Peyer's patch (tissue), 4 donors: ENCODE results near the gene CNGA2. TPM values are rescaled to one million over a fixed set of nuclear protein-coding genes. Genes with fewer than 3 reads are reported as not detected.

Experiments used
- DNase-seq, 3 donors: peaks; one replicate each; pipeline ENCODE4 v3.0.0-alpha.2; 2017 to 2019
- H3K27ac ChIP-seq, 4 donors: fragments of 200-600 bp; sonication (generic); one replicate each; pipeline ENCODE4 v1.5.1; 2016 to 2019
- H3K27me3 ChIP-seq, 2 donors: fragments of 200-600 bp; sonication (generic); one replicate each; pipeline ENCODE4 v1.5.1; 2019
- H3K36me3 ChIP-seq, 3 donors: fragments of 200-600 bp; sonication (generic); one replicate each; pipeline ENCODE4 v1.5.1; 2016 to 2019
- H3K4me1 ChIP-seq, 4 donors: fragments of 200-600 bp; sonication (generic); one replicate each; pipeline ENCODE4 v1.5.1; 2016 to 2019
- H3K4me3 ChIP-seq, 4 donors: fragments of 200-600 bp; sonication (generic); 1 replicate in 3 of 4; 2 replicates in 1 of 4; pipeline ENCODE4 v1.5.1; 2016 to 2019; ENCODE audit warnings: mild to moderate bottlenecking in 1 of 4
- H3K9me3 ChIP-seq, 4 donors: fragments of 200-600 bp; sonication (generic); one replicate each; pipeline ENCODE4 v1.5.1; 2016 to 2019; ENCODE audit warnings: mild to moderate bottlenecking in 1 of 4
- CTCF ChIP-seq, 6 experiments: fragments of 450-650 bp in 4 of 6; fragments of 200-600 bp in 2 of 6; sonication (generic) in 1 of 6; IDR thresholded peaks; one replicate each; pipeline ENCODE4 v1.5.1; 2017 to 2019; ENCODE audit warnings: antibody characterized with exemption in 6 of 6, mild to moderate bottlenecking in 3 of 6, moderate library complexity in 1 of 6
- POLR2A ChIP-seq, 2 donors: fragments of 450-650 bp; IDR thresholded peaks; one replicate each; pipeline ENCODE4 v1.5.1; 2017; ENCODE audit warnings: antibody characterized with exemption in 2 of 2, mild to moderate bottlenecking in 2 of 2, moderate library complexity in 2 of 2
- total RNA-seq, 4 donors: library from RNA; depleted of rRNA; stranded (reverse); fragments of >200 nt; gene quantifications; one replicate each; pipeline ENCODE4 v1.1.0, GENCODE V29; 2016

CNGA2 gene
- total RNA-seq, 4 donors from 2014 or later: not detected

GRCh38 chrX:151790481-151791160, 56.1 kb downstream of the CNGA2 start:
- no peaks in the 10 kb centered on the region for H3K9me3 ChIP-seq
- no peak overlapping the region for H3K27ac ChIP-seq
- no peak for DNase-seq
- no peaks in the 10 kb centered on the region for H3K4me1 ChIP-seq
- no peaks in the 10 kb centered on the region for H3K36me3 ChIP-seq
- TF ChIP-seq POLR2A (IDR thresholded peaks at IDR 0.05): no peak
- TF ChIP-seq CTCF (IDR thresholded peaks at IDR 0.05): no peak
- no peak overlapping the region for H3K4me3 ChIP-seq
- H3K27me3 ChIP-seq: no peaks in the 10 kb centered on the region

DNA sequence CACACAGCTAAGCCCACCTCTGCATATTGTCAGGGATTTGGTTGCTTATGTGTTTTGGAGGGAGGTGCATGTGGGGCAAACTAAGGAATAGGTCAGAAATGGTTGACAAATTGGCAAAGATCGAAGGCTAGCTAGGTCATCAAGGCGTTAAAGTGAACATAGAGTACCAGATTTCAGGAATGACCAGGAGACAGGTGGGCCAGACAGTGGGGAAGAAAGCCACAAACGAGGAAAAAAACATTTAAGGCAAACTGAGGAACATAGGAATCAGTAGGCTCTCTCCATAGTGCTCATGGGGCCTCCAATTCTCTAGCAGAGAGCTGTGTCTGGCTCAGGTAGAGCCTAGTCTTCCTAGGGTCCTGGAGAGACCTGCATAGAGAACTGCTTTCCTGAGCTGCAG, 57.4 kb downstream of the CNGA2 start:
- Histone ChIP-seq H3K27me3 (no peaks in the 10 kb centered on the region), H3K27ac (no peak overlapping the region), H3K4me3 (no peak overlapping the region), H3K9me3 (no peaks in the 10 kb centered on the region), H3K4me1 (no peaks in the 10 kb centered on the region), H3K36me3 (no peaks in the 10 kb centered on the region)
- DNase-seq: no peak
- TF ChIP-seq POLR2A (IDR thresholded peaks at IDR 0.05) (no peak), CTCF (IDR thresholded peaks at IDR 0.05) (no peak)

DNA sequence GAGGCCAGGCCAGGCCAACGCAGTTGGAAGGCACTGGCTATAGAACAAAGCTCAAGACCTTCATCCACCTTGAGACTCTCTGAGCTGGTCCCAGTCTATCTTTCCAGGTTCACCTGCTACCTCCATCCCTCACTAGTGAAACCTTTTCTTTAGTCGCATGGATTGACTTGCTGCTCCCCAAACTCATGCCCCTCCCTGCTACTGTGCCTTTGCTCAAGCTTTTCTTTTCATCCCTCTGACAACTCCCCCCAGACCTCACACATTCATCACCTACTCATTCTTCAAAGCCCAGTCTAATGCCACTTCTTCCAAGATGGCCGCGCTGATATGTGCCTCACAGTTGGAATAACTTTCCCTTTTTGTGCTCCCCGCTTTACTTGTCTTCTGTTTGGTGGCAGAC, 58.0 kb downstream of the CNGA2 start:
- DNase-seq: no peak
- Histone ChIP-seq H3K9me3 (no peaks in the 10 kb centered on the region), H3K4me1 (no peaks in the 10 kb centered on the region), H3K27me3 (no peaks in the 10 kb centered on the region), H3K36me3 (no peaks in the 10 kb centered on the region), H3K4me3 (no peak overlapping the region), H3K27ac (no peak overlapping the region)
- TF ChIP-seq CTCF (IDR thresholded peaks at IDR 0.05): no peak
- TF ChIP-seq POLR2A (IDR thresholded peaks at IDR 0.05): no peak

DNA sequence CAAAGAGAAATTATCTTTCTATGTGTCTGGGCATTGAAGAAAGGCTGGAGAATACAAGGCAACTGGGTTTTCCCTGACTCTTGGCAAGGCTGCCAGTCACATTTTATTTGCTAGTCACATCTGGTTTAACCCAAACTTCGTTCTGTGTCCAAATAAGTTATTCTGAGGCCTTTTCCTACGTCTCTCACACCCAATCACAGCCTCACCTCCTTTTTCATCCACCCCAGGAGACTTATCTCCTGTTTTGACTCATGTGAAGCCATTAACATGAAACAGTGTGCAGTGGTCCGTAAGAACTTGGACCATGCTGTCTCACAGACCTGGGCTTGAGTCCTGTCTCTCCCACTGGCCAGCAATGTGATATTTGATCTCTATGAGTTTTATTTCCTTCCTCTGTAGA, 59.3 kb downstream of the CNGA2 start:
- Histone ChIP-seq H3K27me3 (no peaks in the 10 kb centered on the region), H3K9me3 (no peaks in the 10 kb centered on the region), H3K36me3 (no peaks in the 10 kb centered on the region), H3K4me3 (no peak overlapping the region), H3K27ac (no peak overlapping the region), H3K4me1 (no peaks in the 10 kb centered on the region)
- no peak for DNase-seq
- TF ChIP-seq CTCF (IDR thresholded peaks at IDR 0.05) (no peak), POLR2A (IDR thresholded peaks at IDR 0.05) (no peak)

Other genes starting within 250 kb of the CNGA2 start
- not detected for gene PASD1, start 171.1 kb upstream of the CNGA2 start, total RNA-seq
- under 1 TPM in 2 of 4 donors, not detected in 2; 0.19 to 0.40 TPM for gene PRRG3, start 39.3 kb upstream of the CNGA2 start, total RNA-seq
- not detected for gene FATE1, start 18.7 kb upstream of the CNGA2 start, total RNA-seq
- not detected for gene MAGEA4, start 178.1 kb downstream of the CNGA2 start, total RNA-seq
- 100 to 1,000 TPM in 3 of 4 donors, 10 to 100 TPM in 1; 59.4 to 207 (median 126) TPM for gene GABRE, start 239.9 kb downstream of the CNGA2 start, total RNA-seq